Nucleus accumbens (tissue), 56 donors: Measurements from ENCODE around the gene PDCD10.
A peak's percentile ranks its signal among the peaks of the same experiment; 100 is the strongest.

ENCODE experiments used
- DNase-seq, 56 donors: peaks; one replicate each; lab custom pipeline; 2025; lab: John Stamatoyannopoulos, UW

Gene PDCD10

GRCh38 chr3:167684388-167684993 is 50.2 kb downstream of the PDCD10 start:
- DNase-seq = peak in 19 of 56 donors; percentile 0 to 61 (median 10)

- no peak for DNase-seq
These were observed 55.2 kb downstream of the PDCD10 start for GRCh38 chr3:167679526-167679925.

- no peak for DNase-seq
These were observed 58.8 kb downstream of the PDCD10 start for GRCh38 chr3:167675848-167676247.

GRCh38 chr3:167673221-167673620 is 61.5 kb downstream of the PDCD10 start:
- no peak for DNase-seq

GRCh38 chr3:167671878-167672427 is 62.7 kb downstream of the PDCD10 start:
- no peak for DNase-seq

GRCh38 chr3:167669699-167670098 is 65.0 kb downstream of the PDCD10 start:
- no peak for DNase-seq

GRCh38 chr3:167668651-167669050 is 66.0 kb downstream of the PDCD10 start:
- DNase-seq = no peak

- DNase-seq = no peak
These were observed 68.1 kb downstream of the PDCD10 start for GRCh38 chr3:167666563-167666962.

GRCh38 chr3:167662919-167663400 is 71.7 kb downstream of the PDCD10 start:
- DNase-seq = no peak

GRCh38 chr3:167657684-167658225 is 76.9 kb downstream of the PDCD10 start:
- no peak for DNase-seq

- no peak for DNase-seq
These were observed 77.9 kb downstream of the PDCD10 start for GRCh38 chr3:167656821-167657220.

- DNase-seq = no peak
These were observed 80.9 kb downstream of the PDCD10 start, which contains the start of gene WDR49 for GRCh38 chr3:167653760-167654159. WDR49 (minus strand) TSS chr3:167653942; CDS start chr3:167653425, 517 bp downstream.

- DNase-seq = no peak
These were observed 81.5 kb downstream of the PDCD10 start for GRCh38 chr3:167653155-167653554.

GRCh38 chr3:167651826-167652225 is 82.9 kb downstream of the PDCD10 start:
- no peak for DNase-seq

GRCh38 chr3:167650459-167650858 is 84.2 kb downstream of the PDCD10 start:
- no peak for DNase-seq

- DNase-seq = no peak
These were observed 84.9 kb downstream of the PDCD10 start for GRCh38 chr3:167649746-167650145.

GRCh38 chr3:167644611-167645010 is 90.1 kb downstream of the PDCD10 start:
- no peak for DNase-seq
